ENCODE data around the gene FBXO46. TPM values are rescaled to one million over a fixed set of nuclear protein-coding genes. Genes with fewer than 3 reads are reported as not detected.

Gene FBXO46
- total and polyA plus RNA-seq, 2 of the 4 experiments (the other 2 are of a cell fraction) = 3.0 to 6.8 TPM

GRCh38 chr19:45777395-45777961 is 46.8 kb upstream of the FBXO46 start:
- Histone ChIP-seq H2AK9ac (replicated peaks; ENCODE audit: low read depth, low read length, poor library complexity) (no peak overlapping the region), H2BK20ac (ENCODE audit: low read depth, low read length) (no peak overlapping the region), H3K4me1 (ENCODE audit: control insufficient read depth, insufficient read depth, low read length) (peaks cover 16% of the 10 kb centered on the region), H4K8ac (ENCODE audit: low read depth in 2 of 2, low read length in 2 of 2) (no peak overlapping the region), H2BK120ac (ENCODE audit: low read depth, low read length) (no peak overlapping the region), H2BK5ac (ENCODE audit: low read depth, low read length, poor library complexity, severe bottlenecking) (no peak overlapping the region), H3K4me3 (ENCODE audit: insufficient read depth, low read depth, low read length) (no peak overlapping the region), H3K4me2 (ENCODE audit: low read depth, low read length) (no peak overlapping the region), H4K91ac (ENCODE audit: insufficient read depth, low read depth, low read length) (no peak overlapping the region), H3K79me1 (ENCODE audit: low read depth in 1 of 2, low read length in 2 of 2) (peaks cover 22 to 54% of the 10 kb centered on the region in 2 experiments), H3K4ac (ENCODE audit: low read depth, low read length) (no peak overlapping the region), H3K27ac (ENCODE audit: insufficient read depth, low read length) (no peak overlapping the region), H3K9ac (ENCODE audit: low read depth, low read length) (no peak overlapping the region), H3K27me3 (ENCODE audit: control insufficient read depth, insufficient read depth, low read length) (no peaks in the 10 kb centered on the region), H2BK15ac (ENCODE audit: low read depth, low read length) (no peak overlapping the region), H4K5ac (ENCODE audit: low read depth, low read length) (no peak overlapping the region), H3K14ac (replicated peaks; ENCODE audit: low read depth, low read length) (no peak overlapping the region), H3K36me3 (ENCODE audit: control insufficient read depth, insufficient read depth, low read length) (peaks cover 36% of the 10 kb centered on the region), H3K18ac (ENCODE audit: low read depth, low read length) (no peak overlapping the region), H3K56ac (ENCODE audit: extremely low read depth, insufficient read depth, low read length) (no peak overlapping the region), H3K23ac (ENCODE audit: low read depth, low read length) (no peak overlapping the region), H3K9me1 (ENCODE audit: insufficient read depth, low read length) (peaks cover 10% of the 10 kb centered on the region), H2AFZ (replicated peaks; ENCODE audit: low read length, poor library complexity) (no peak overlapping the region), H4K20me1 (ENCODE audit: insufficient read depth, low read length) (peaks cover 29% of the 10 kb centered on the region), H3K9me3 (ENCODE audit: control insufficient read depth, insufficient read depth, low read length) (no peaks in the 10 kb centered on the region), H2AK5ac (ENCODE audit: low read depth, low read length) (no peak overlapping the region)
- ATAC-seq (ENCODE audit: low read depth) = no peak
- ChIA-PET POLR2A (ENCODE audit: unreplicated experiment) (no interaction called here), CTCF (no interaction called here)
- in situ Hi-C loops (cut with MboI; ENCODE audit: low sequenced_read_pairs) = no loop called here
- dilution Hi-C loops (cut with HindIII; ENCODE audit: low sequenced_read_pairs, unreplicated experiment) = no loop called here
- 98% methylated on average over 29 of the region's 34 CpGs; no CpG with 5 or more reads in 1 of the 2 experiments for WGBS, 2 experiments (ENCODE audit: extremely low coverage in 2 of 2, insufficient read length in 1 of 2)
- TF ChIP-seq SMC3 (IDR thresholded peaks at IDR 0.05; ENCODE audit: low read depth, low read length) (no peak), USF2 (IDR thresholded peaks at IDR 0.05; ENCODE audit: low read depth, low read length) (no peak), BHLHE40 (IDR thresholded peaks at IDR 0.05; ENCODE audit: low read depth, low read length) (no peak), MXI1 (IDR thresholded peaks at IDR 0.05; ENCODE audit: borderline replicate concordance, low read depth, low read length) (no peak), FOS (IDR thresholded peaks at IDR 0.05; ENCODE audit: low read depth, low read length) (no peak)
- no TSS peak for BruUV-seq (replicated peaks)
- DNase-seq = no peak
- intact Hi-C loops (cut with micrococcal nuclease) = no loop called here

Measured in IMR-90 (cell line).